DOHH2 (cell line): ENCODE results near the gene PHF24.

Source experiments
- H3F3A ChIP-seq: fragments of 200-600 bp; sonication (generic), shearing (Covaris generic); 2 replicates; pipeline ENCODE4 v1.6.0; 2016; ENCODE audit warnings: antibody characterized with exemption, mild to moderate bottlenecking; ENCODE audit not compliant: control insufficient read depth, insufficient read depth
- H3K27ac ChIP-seq: fragments of 200-600 bp; sonication (generic); 2 replicates; pipeline ENCODE4 v1.5.1; 2014; ENCODE audit warnings: low read depth, mild to moderate bottlenecking, low read length, moderate library complexity
- H3K27me3 ChIP-seq: fragments of 200-600 bp; sonication (generic); 2 replicates; pipeline ENCODE4 v1.6.1; 2014; ENCODE audit warnings: mild to moderate bottlenecking, low read length, mixed read lengths; ENCODE audit not compliant: control insufficient read depth
- H3K36me3 ChIP-seq: fragments of 200-600 bp; sonication (generic); 2 replicates; pipeline ENCODE4 v1.6.1; 2014; ENCODE audit warnings: mild to moderate bottlenecking, low read length, moderate library complexity, mixed read lengths; ENCODE audit not compliant: control insufficient read depth
- H3K4me1 ChIP-seq: fragments of 200-600 bp; sonication (generic); 2 replicates; pipeline ENCODE4 v1.6.1; 2014; ENCODE audit warnings: mild to moderate bottlenecking, low read length, mixed read lengths; ENCODE audit not compliant: control insufficient read depth
- H3K4me2 ChIP-seq: fragments of 200-600 bp; sonication (generic); 2 replicates; pipeline ENCODE4 v1.6.0; 2014; ENCODE audit warnings: mild to moderate bottlenecking, low read length, moderate library complexity
- H3K4me3 ChIP-seq: fragments of 200-600 bp; sonication (generic); 2 replicates; pipeline ENCODE4 v1.5.1; 2014; ENCODE audit warnings: mild to moderate bottlenecking, low read length, mixed read lengths
- H3K79me2 ChIP-seq: fragments of 200-600 bp; sonication (generic); 2 replicates; pipeline ENCODE4 v1.6.1; 2014; ENCODE audit warnings: mild to moderate bottlenecking, low read length, mixed read lengths; ENCODE audit not compliant: control insufficient read depth
- H3K9me2 ChIP-seq: fragments of 200-600 bp; sonication (generic); replicated peaks from 2 replicates; pipeline ENCODE4 v1.6.1; 2014; ENCODE audit warnings: mild to moderate bottlenecking, low read length, mixed read lengths; ENCODE audit not compliant: control insufficient read depth
- H3K9me3 ChIP-seq: fragments of 200-600 bp; sonication (generic); 2 replicates; pipeline ENCODE4 v1.6.1; 2014; ENCODE audit warnings: antibody characterized with exemption, low read length, mixed read lengths; ENCODE audit not compliant: control insufficient read depth, insufficient read depth
- H4K20me1 ChIP-seq: fragments of 200-600 bp; sonication (generic); 2 replicates; pipeline ENCODE4 v1.6.0; 2014; ENCODE audit warnings: low read depth, mild to moderate bottlenecking, antibody characterized with exemption, low read length, moderate library complexity; ENCODE audit not compliant: control insufficient read depth, insufficient read depth
- EZH2phosphoT487 ChIP-seq: fragments of 200-600 bp; sonication (generic); IDR thresholded peaks from 2 replicates; pipeline ENCODE4 v1.6.1; 2017; ENCODE audit warnings: borderline replicate concordance, mild to moderate bottlenecking, antibody characterized with exemption, low read length, moderate library complexity, mixed read lengths
- TF ChIP-seq, protein P1 (sequence below): fragments of 200-600 bp; sonication (generic); IDR thresholded peaks from one replicate; pipeline ENCODE4 v1.5.1; 2014; ENCODE audit warnings: antibody characterized with exemption, mild to moderate bottlenecking, low read depth, low read length; ENCODE audit not compliant: poor library complexity, severe bottlenecking

PHF24 gene

DNA sequence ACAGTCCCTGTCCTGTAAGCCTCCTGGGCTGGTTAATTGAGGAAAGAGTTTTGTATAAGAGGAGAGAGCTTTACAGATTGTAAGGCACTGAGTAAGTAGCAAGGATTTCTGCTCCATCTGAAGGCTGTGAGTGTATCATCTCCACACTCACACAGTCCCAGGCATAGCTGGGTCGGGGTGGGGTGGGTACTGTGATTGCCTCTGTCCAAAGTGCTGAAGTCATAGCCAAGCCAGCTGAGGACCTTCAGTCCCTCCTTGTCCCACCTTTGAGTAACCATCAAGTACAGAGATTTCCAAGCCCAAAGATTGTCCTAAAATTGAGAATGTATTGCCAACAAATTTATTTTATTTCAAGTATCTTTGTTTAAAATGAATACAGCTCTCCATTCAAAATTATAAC is 26.0 kb downstream of the PHF24 start:
- no peaks in the 10 kb centered on the region for H3K27me3 ChIP-seq
- no peaks in the 10 kb centered on the region for H4K20me1 ChIP-seq
- H3K4me2 ChIP-seq, result no peak overlapping the region
- no peak for TF ChIP-seq EZH2phosphoT487
- TF ChIP-seq, protein P1, sequence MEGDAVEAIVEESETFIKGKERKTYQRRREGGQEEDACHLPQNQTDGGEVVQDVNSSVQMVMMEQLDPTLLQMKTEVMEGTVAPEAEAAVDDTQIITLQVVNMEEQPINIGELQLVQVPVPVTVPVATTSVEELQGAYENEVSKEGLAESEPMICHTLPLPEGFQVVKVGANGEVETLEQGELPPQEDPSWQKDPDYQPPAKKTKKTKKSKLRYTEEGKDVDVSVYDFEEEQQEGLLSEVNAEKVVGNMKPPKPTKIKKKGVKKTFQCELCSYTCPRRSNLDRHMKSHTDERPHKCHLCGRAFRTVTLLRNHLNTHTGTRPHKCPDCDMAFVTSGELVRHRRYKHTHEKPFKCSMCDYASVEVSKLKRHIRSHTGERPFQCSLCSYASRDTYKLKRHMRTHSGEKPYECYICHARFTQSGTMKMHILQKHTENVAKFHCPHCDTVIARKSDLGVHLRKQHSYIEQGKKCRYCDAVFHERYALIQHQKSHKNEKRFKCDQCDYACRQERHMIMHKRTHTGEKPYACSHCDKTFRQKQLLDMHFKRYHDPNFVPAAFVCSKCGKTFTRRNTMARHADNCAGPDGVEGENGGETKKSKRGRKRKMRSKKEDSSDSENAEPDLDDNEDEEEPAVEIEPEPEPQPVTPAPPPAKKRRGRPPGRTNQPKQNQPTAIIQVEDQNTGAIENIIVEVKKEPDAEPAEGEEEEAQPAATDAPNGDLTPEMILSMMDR, result no peak
- no peak overlapping the region for H3K4me3 ChIP-seq
- no peaks in the 10 kb centered on the region for H3K9me2 ChIP-seq
- no peak overlapping the region for H3K27ac ChIP-seq
- H3K79me2 ChIP-seq, result no peaks in the 10 kb centered on the region
- H3K4me1 ChIP-seq, result peaks cover 48% of the 10 kb centered on the region
- H3K9me3 ChIP-seq, result no peaks in the 10 kb centered on the region
- H3K36me3 ChIP-seq, result no peaks in the 10 kb centered on the region
- H3F3A ChIP-seq, result no peaks in the 10 kb centered on the region

DNA sequence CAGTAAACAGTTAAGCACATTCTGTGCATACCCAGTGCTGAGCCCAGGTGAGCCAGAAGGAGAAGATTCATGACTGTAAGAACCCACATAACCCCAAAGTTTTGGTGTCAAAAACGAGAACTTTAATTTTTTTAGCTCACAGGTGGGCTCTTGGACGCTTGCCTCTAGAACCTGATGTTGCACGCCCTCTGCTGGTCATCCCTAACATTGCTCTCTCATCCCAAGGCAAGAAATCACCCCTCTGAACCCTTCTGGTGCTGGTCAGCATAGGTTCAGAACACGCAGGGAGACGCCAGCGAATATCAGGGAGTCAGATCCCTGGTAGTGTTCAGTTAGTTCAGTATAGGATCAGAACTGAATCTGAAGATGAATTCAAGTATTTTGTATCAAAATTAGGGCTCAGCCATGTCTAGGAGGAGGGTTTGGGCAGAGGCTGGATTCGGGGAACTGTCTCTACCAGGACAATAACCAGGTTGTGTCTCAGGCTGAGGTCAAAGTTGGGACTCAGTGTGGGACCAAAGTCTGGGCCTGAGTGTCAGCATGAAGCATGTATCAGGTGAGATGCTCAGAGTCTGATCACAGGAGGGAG is 27.3 kb downstream of the PHF24 start:
- H3K79me2 ChIP-seq, result no peaks in the 10 kb centered on the region
- no peaks in the 10 kb centered on the region for H3K36me3 ChIP-seq
- no peak overlapping the region for H3K4me3 ChIP-seq
- peaks cover 52% of the 10 kb centered on the region for H3K4me1 ChIP-seq
- H3K4me2 ChIP-seq, result no peak overlapping the region
- H3K9me3 ChIP-seq, result no peaks in the 10 kb centered on the region
- H4K20me1 ChIP-seq, result no peaks in the 10 kb centered on the region
- H3K9me2 ChIP-seq, result no peaks in the 10 kb centered on the region
- H3K27me3 ChIP-seq, result peaks cover 4% of the 10 kb centered on the region
- H3F3A ChIP-seq, result no peaks in the 10 kb centered on the region
- no peak overlapping the region for H3K27ac ChIP-seq
- TF ChIP-seq, protein P1, result peak; percentile 96
- no peak for TF ChIP-seq EZH2phosphoT487

- H3F3A ChIP-seq, result no peaks in the 10 kb centered on the region
- no peak overlapping the region for H3K4me2 ChIP-seq
- peaks cover 53% of the 10 kb centered on the region for H3K4me1 ChIP-seq
- H3K9me3 ChIP-seq, result no peaks in the 10 kb centered on the region
- H3K9me2 ChIP-seq, result no peaks in the 10 kb centered on the region
- H3K36me3 ChIP-seq, result no peaks in the 10 kb centered on the region
- H4K20me1 ChIP-seq, result no peaks in the 10 kb centered on the region
- TF ChIP-seq EZH2phosphoT487, result no peak
- TF ChIP-seq, protein P1, result no peak
- H3K4me3 ChIP-seq, result no peak overlapping the region
- H3K79me2 ChIP-seq, result no peaks in the 10 kb centered on the region
- no peak overlapping the region for H3K27ac ChIP-seq
- H3K27me3 ChIP-seq, result peaks cover 8% of the 10 kb centered on the region
These were observed 28.5 kb downstream of the PHF24 start for GRCh38 chr9:34986540-34987047.
